Ovary (tissue), 3 donors: Measurements from ENCODE around the gene SLC2A14.

Experiments used
- POLR2A ChIP-seq: fragments of 450-650 bp; IDR thresholded peaks from one replicate; pipeline ENCODE4 v1.6.1; 2017; ENCODE audit warnings: antibody characterized with exemption, mild to moderate bottlenecking, moderate library complexity
- TF ChIP-seq, protein P1 (sequence below), 3 donors: fragments of 450-650 bp in 2 of 3; fragments of 200-600 bp in 1 of 3; IDR thresholded peaks; one replicate each; pipeline versions ENCODE4 v1.5.1 to v1.8.0; 2016 to 2022; ENCODE audit warnings: antibody characterized with exemption in 3 of 3, mild to moderate bottlenecking in 1 of 3
- donor health status: DM: no; HTN: no; CAD: no.

DNA sequence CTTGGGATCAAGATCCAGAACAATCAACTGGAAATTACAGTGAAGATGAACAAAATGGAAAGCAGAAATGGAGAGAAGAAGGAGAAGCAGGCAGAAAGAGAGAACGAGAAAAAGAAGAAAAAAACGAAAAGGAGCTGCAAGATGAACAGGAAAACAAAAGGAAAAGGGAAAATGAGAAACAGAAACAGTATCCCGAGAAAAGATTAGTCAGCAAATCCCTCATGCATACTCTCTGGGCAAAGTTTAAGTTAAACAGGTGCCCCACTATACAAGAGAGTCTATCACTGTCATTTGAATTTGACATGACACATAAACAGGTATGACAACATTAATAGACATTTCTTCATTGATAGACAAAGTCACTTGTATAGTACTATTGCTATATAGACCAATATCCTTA, 102.7 kb downstream of the SLC2A14 start:
- no peak for TF ChIP-seq POLR2A
- TF ChIP-seq, protein P1, sequence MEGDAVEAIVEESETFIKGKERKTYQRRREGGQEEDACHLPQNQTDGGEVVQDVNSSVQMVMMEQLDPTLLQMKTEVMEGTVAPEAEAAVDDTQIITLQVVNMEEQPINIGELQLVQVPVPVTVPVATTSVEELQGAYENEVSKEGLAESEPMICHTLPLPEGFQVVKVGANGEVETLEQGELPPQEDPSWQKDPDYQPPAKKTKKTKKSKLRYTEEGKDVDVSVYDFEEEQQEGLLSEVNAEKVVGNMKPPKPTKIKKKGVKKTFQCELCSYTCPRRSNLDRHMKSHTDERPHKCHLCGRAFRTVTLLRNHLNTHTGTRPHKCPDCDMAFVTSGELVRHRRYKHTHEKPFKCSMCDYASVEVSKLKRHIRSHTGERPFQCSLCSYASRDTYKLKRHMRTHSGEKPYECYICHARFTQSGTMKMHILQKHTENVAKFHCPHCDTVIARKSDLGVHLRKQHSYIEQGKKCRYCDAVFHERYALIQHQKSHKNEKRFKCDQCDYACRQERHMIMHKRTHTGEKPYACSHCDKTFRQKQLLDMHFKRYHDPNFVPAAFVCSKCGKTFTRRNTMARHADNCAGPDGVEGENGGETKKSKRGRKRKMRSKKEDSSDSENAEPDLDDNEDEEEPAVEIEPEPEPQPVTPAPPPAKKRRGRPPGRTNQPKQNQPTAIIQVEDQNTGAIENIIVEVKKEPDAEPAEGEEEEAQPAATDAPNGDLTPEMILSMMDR (IDR thresholded peaks at IDR 0.05): no peak
